Right atrium auricular region (tissue), 2 donors: ENCODE results near the gene STX16. TPM values are rescaled to one million over a fixed set of nuclear protein-coding genes. Genes with fewer than 3 reads are reported as not detected.
"Not testable (repeated sequence)": the region's sequence is repeated elsewhere in the genome, so short reads cannot be mapped to it uniquely, and the experiment has no call there.

ENCODE experiments used
- DNase-seq: peaks from one replicate; pipeline ENCODE4 v3.0.0-alpha.2; 2019; ENCODE audit warnings: low spot score
- H3K27ac ChIP-seq, 2 donors: fragments of 200-600 bp; sonication (generic); 1 replicate in 1 of 2; 2 replicates in 1 of 2; pipeline ENCODE4 v1.5.1; 2016 to 2019
- H3K27me3 ChIP-seq, 2 donors: fragments of 200-600 bp; sonication (generic); one replicate each; pipeline versions ENCODE4 v1.5.1 to v1.6.0; 2017 to 2019
- H3K36me3 ChIP-seq: fragments of 200-600 bp; sonication (generic); one replicate; pipeline ENCODE4 v1.5.1; 2016
- H3K4me1 ChIP-seq, 2 donors: fragments of 200-600 bp; sonication (generic); one replicate each; pipeline versions ENCODE4 v1.5.1 to v1.6.0; 2017 to 2019
- H3K4me3 ChIP-seq, 2 donors: fragments of 200-600 bp; sonication (generic); 1 replicate in 1 of 2; 2 replicates in 1 of 2; pipeline ENCODE4 v1.5.1; 2017 to 2019; ENCODE audit warnings: mild to moderate bottlenecking in 1 of 2, moderate library complexity in 1 of 2
- H3K9me3 ChIP-seq, 2 donors: fragments of 200-600 bp; sonication (generic); one replicate each; pipeline ENCODE4 v1.5.1; 2019
- CTCF ChIP-seq, 2 donors: fragments of 200-600 bp; sonication (generic); IDR thresholded peaks; one replicate each; pipeline ENCODE4 v1.5.1; 2019; ENCODE audit warnings: antibody characterized with exemption in 2 of 2
- total RNA-seq, 2 donors: library from RNA; depleted of rRNA; stranded (reverse); fragments of >200 nt; gene quantifications; one replicate each; pipeline ENCODE4 v1.1.0, GENCODE V29; 2016

The STX16 gene
- total RNA-seq, 2 donors from 2014 or later: 20.9 to 26.1 TPM

DNA sequence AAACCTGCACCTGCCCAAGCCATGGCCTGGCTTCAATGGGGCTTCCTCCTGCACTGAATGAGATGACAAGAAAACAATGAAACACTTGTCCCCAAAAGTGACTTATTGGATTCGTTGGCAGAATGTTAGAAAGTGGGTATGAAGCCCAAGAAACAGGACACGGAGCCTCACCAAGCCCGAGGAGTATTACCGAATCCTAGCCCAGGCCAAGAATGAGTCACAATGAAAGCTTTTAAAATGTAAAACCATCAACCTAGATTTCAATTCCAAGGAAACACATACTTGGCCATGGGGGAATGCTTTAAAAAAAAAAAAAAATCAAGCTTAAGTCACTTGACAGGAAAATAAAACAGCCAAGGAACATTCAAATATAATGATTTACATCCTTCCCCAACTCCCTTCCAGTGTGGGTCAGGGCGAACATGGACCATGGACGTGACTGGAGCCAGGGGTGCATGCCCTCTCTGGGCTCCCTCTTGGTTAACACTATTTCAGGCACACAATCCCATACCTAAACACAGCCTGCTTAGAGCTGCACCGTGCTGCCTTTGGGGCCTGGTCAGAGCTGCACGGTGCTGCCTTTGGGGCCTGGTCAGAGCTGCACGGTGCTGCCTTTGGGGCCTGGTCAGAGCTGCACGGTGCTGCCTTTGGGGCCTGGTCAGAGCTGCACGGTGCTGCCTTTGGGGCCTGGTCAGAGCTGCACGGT, 3.1 kb upstream of the STX16 start:
- Histone ChIP-seq H3K27me3 (no peaks in the 10 kb centered on the region), H3K4me3 (no peak overlapping the region), H3K27ac (no peak overlapping the region), H3K9me3 (no peaks in the 10 kb centered on the region), H3K4me1 (peaks cover 0 to 15% of the 10 kb centered on the region in 2 donors), H3K36me3 (no peaks in the 10 kb centered on the region)
- DNase-seq: peak; percentile 57
- TF ChIP-seq CTCF (IDR thresholded peaks at IDR 0.05): no peak

GRCh38 chr20:58648502-58648825, 2.6 kb upstream of the STX16 start:
- DNase-seq, H3K4me3 ChIP-seq, H3K9me3 ChIP-seq, H3K27ac ChIP-seq, H3K36me3 ChIP-seq, H3K27me3 ChIP-seq: not testable (repeated sequence)
- peaks cover 0 to 20% of the 10 kb centered on the region in 2 donors for H3K4me1 ChIP-seq

- H3K4me1 ChIP-seq: peaks cover 0 to 30% of the 10 kb centered on the region in 2 donors
- H3K27ac ChIP-seq: peak overlapping the region; percentile 93 to 96
- no peak for TF ChIP-seq CTCF (IDR thresholded peaks at IDR 0.05)
- no peaks in the 10 kb centered on the region for H3K27me3 ChIP-seq
- H3K36me3 ChIP-seq: no peaks in the 10 kb centered on the region
- peak overlapping the region; percentile 84 to 97 for H3K4me3 ChIP-seq
- no peaks in the 10 kb centered on the region for H3K9me3 ChIP-seq
- peak; percentile 60 for DNase-seq
Observed at GRCh38 chr20:58649288-58650180, 1.5 kb upstream of the STX16 start.

- TF ChIP-seq CTCF (IDR thresholded peaks at IDR 0.05): no peak
- H3K9me3 ChIP-seq: no peaks in the 10 kb centered on the region
- DNase-seq: peak; percentile 34
- H3K4me3 ChIP-seq: peak overlapping the region; percentile 84 to 97
- H3K36me3 ChIP-seq: no peaks in the 10 kb centered on the region
- no peaks in the 10 kb centered on the region for H3K27me3 ChIP-seq
- H3K27ac ChIP-seq: peak overlapping the region; percentile 93 to 96
- H3K4me1 ChIP-seq: peaks cover 0 to 36% of the 10 kb centered on the region in 2 donors
Observed at GRCh38 chr20:58650181-58650775, 805 bp upstream of the STX16 start.

DNA sequence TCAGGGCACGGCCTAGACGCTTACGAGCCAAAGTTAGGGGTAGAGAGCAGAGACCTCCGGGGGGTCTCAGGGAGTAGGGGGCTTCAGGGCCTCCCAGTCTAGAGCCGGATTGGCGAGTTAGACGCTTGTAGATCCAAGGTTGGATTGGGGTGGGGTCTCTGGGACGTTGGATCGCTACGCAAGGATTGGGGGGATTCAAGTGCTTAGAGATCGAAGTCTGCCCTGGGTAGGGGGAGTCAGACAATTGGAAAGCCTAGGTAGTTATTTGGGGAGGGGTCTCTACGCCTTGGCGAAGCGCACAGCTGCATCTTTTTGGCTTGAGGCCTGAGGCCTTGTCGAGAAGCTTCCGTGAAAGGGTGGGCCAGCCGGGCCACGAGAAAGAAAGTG, 469 bp downstream of the STX16 start:
- no peaks in the 10 kb centered on the region for H3K9me3 ChIP-seq
- peaks cover 0 to 49% of the 10 kb centered on the region in 2 donors for H3K4me1 ChIP-seq
- H3K36me3 ChIP-seq: no peaks in the 10 kb centered on the region
- TF ChIP-seq CTCF (IDR thresholded peaks at IDR 0.05): no peak
- peak overlapping the region; percentile 93 to 96 for H3K27ac ChIP-seq
- DNase-seq: no peak
- peak overlapping the region; percentile 84 to 97 for H3K4me3 ChIP-seq
- no peaks in the 10 kb centered on the region for H3K27me3 ChIP-seq
